HepG2 (cell line): ENCODE results near the gene LCLAT1. TPM values are rescaled to one million over a fixed set of nuclear protein-coding genes. Genes with fewer than 3 reads are reported as not detected.
A peak's percentile ranks its signal among the peaks of the same experiment; 100 is the strongest.

Experiments used
- ATAC-seq: fragments of 200-7000 bp; cut with Tn5 transposase; 3 replicates; pipeline ENCODE4 v1.9.1; 2020; ENCODE audit warnings: mild to moderate bottlenecking, moderate library complexity
- BruUV-seq: library from RNA; stranded (reverse); fragments of 400-500 nt; replicated peaks from 2 replicates; lab custom pipeline; 2021; lab: Mats Ljungman, UMichigan
- CTCF ChIA-PET: fragments of 300-600 bp; formaldehyde crosslinking; extraction: SDS; loops from one replicate; lab custom pipeline; 2021; ENCODE audit warnings: low total read pairs, inconsistent platforms, low intra/inter-chr PET ratio; lab: Yijun Ruan, JAX
- POLR2A ChIA-PET: fragments of 350-600 bp; sonication (Branson Sonifier 250); formaldehyde crosslinking; loops from one replicate; lab custom pipeline; 2020; ENCODE audit warnings: antibody characterized with exemption, inconsistent platforms; lab: Yijun Ruan, JAX
- DNase-seq: peaks from one replicate; pipeline ENCODE4 v3.0.0-alpha.2; 2015; ENCODE audit warnings: low spot score
- FAIRE-seq: peaks from 3 replicates; lab custom pipeline; 2011; peaks lifted over from hg19 to GRCh38; lab: Jason Lieb, UNC
- H2AFZ ChIP-seq: one replicate; pipeline ENCODE4 v1.6.1; 2011; ENCODE audit warnings: low read length, inconsistent platforms
- H3K27ac ChIP-seq: fragments of 300-600 bp; 3 replicates; pipeline ENCODE4 v1.8.0; 2011; ENCODE audit warnings: mixed run types, mild to moderate bottlenecking, mixed read lengths, low read length, inconsistent platforms; ENCODE audit not compliant: insufficient read depth; ENCODE audit errors: extremely low read length
- H3K27me3 ChIP-seq, 2 experiments: fragments of 200-600 bp in 1 of 2; 2 replicates in 1 of 2; 3 replicates in 1 of 2; pipeline versions ENCODE4 v1.6.0 to v1.8.0; 2011; ENCODE audit warnings: low read length in 2 of 2, mild to moderate bottlenecking in 2 of 2, moderate library complexity in 2 of 2, inconsistent platforms in 1 of 2; ENCODE audit not compliant: insufficient read depth in 2 of 2, control insufficient read depth in 1 of 2
- H3K36me3 ChIP-seq, 2 experiments: fragments of 200-600 bp in 1 of 2; replicated peaks in 1 of 2; 2 replicates in 1 of 2; 3 replicates in 1 of 2; pipeline versions ENCODE4 v1.5.1 to v1.8.0; 2011; ENCODE audit warnings: low read length in 2 of 2, inconsistent platforms in 1 of 2; ENCODE audit not compliant: insufficient read depth in 2 of 2, control insufficient read depth in 1 of 2
- H3K4me1 ChIP-seq: 2 replicates; pipeline ENCODE4 v1.5.1; 2012; ENCODE audit warnings: low read length, inconsistent platforms; ENCODE audit not compliant: insufficient read depth
- H3K4me2 ChIP-seq: 2 replicates; pipeline ENCODE4 v1.6.0; 2011; ENCODE audit warnings: low read depth, low read length, inconsistent platforms
- H3K4me3 ChIP-seq, 3 experiments: fragments of 200-600 bp in 1 of 3; sonication (generic), shearing (Covaris generic) in 1 of 3; replicated peaks in 1 of 3; 2 replicates each; pipeline ENCODE4 v1.5.1; 2011 to 2016; ENCODE audit warnings: low read length in 3 of 3, inconsistent platforms in 2 of 3, low read depth in 2 of 3, mild to moderate bottlenecking in 2 of 3, control low read depth in 1 of 3, mixed read lengths in 1 of 3; ENCODE audit not compliant: insufficient read depth in 1 of 3
- H3K79me2 ChIP-seq: one replicate; pipeline ENCODE4 v1.6.1; 2011; ENCODE audit warnings: low read length, inconsistent platforms; ENCODE audit not compliant: insufficient read depth
- H3K9ac ChIP-seq: 2 replicates; pipeline ENCODE4 v1.6.0; 2011; ENCODE audit warnings: mild to moderate bottlenecking, low read depth, low read length, inconsistent platforms; ENCODE audit not compliant: insufficient read depth
- H3K9me3 ChIP-seq: 2 replicates; pipeline ENCODE4 v1.5.1; 2012; ENCODE audit warnings: mild to moderate bottlenecking, low read length
- H4K20me1 ChIP-seq: 2 replicates; pipeline ENCODE4 v1.6.0; 2011; ENCODE audit warnings: inconsistent platforms, mild to moderate bottlenecking, low read length, moderate library complexity; ENCODE audit not compliant: insufficient read depth
- ELF4 ChIP-seq: sonication (generic); formaldehyde crosslinking; IDR thresholded peaks from 2 replicates; pipeline ENCODE4 v1.5.0; 2020; ENCODE audit warnings: missing genetic modification reagents, mild to moderate bottlenecking, moderate library complexity, borderline replicate concordance
- ESRRA ChIP-seq: sonication (generic); formaldehyde crosslinking; IDR thresholded peaks from 2 replicates; pipeline ENCODE4 v1.5.1; 2020; ENCODE audit warnings: mild to moderate bottlenecking, low read depth, missing genetic modification reagents
- MED13 ChIP-seq: sonication (generic); formaldehyde crosslinking; IDR thresholded peaks from 2 replicates; pipeline ENCODE4 v1.5.0; 2020; ENCODE audit warnings: missing genetic modification reagents
- NFAT5 ChIP-seq: sonication (generic); formaldehyde crosslinking; IDR thresholded peaks from 2 replicates; pipeline ENCODE4 v1.4.0; 2020; ENCODE audit warnings: missing genetic modification reagents
- RORA ChIP-seq: sonication (generic); formaldehyde crosslinking; IDR thresholded peaks from 2 replicates; pipeline ENCODE4 v1.5.0; 2020; ENCODE audit warnings: mild to moderate bottlenecking, missing genetic modification reagents, moderate library complexity
- ZNF720 ChIP-seq: sonication (generic); formaldehyde crosslinking; IDR thresholded peaks from 2 replicates; pipeline ENCODE4 v1.4.0; 2020; ENCODE audit warnings: missing genetic modification reagents
- WGBS: methylation state at CpG from one replicate; pipeline ENCODE4 v1.1.6; 2017; ENCODE audit warnings: low lambda C conversion rate; 5-methylcytosine and 5-hydroxymethylcytosine counted together
- in situ Hi-C: cut with HindIII; loops from 2 replicates; pipeline ENCODE4 v1.10.0; 2017; ENCODE audit warnings: low pct_unique_long_range_greater_than_20kb; ENCODE audit not compliant: extremely low pct_ligation_motif_present
- intact Hi-C: fragments of 100-400 bp; cut with micrococcal nuclease; formaldehyde crosslinking; loops from one replicate; pipeline ENCODE4 v1.10.0; 2022; ENCODE audit not compliant: unreplicated experiment
- polyA plus RNA-seq, 8 experiments: library from polyadenylated mRNA; depleted of rRNA in 3 of 8; stranded (reverse) in 7 of 8; unstranded in 1 of 8; fragments of >200 nt; fragmentation: Illumina TruSeq in 4 of 8; extraction: Trizol in 4 of 8; gene quantifications; 2 replicates each; pipeline versions ENCODE4 v1.2.1 to v1.2.3, GENCODE V29; 2011 to 2016; ENCODE audit warnings: low read depth in 4 of 8, missing spikeins in 1 of 8, mixed read lengths in 1 of 8; ENCODE audit not compliant: insufficient read depth in 1 of 8
- total RNA-seq, 5 experiments: library from RNA; depleted of rRNA; stranded (reverse); fragments of >200 nt; fragmentation: Illumina TruSeq; extraction: Trizol; gene quantifications; 2 replicates each; pipeline ENCODE4 v1.2.3, GENCODE V29; 2016; ENCODE audit warnings: low read depth in 1 of 5
- TF ChIP-seq, protein P1 (sequence below): sonication (generic); formaldehyde crosslinking; IDR thresholded peaks from 2 replicates; pipeline ENCODE4 v1.4.0; 2020; ENCODE audit warnings: missing genetic modification reagents
- TF ChIP-seq, protein P2 (sequence below): sonication (generic); formaldehyde crosslinking; IDR thresholded peaks from 2 replicates; pipeline ENCODE4 v1.4.0; 2020; ENCODE audit warnings: low read depth, mild to moderate bottlenecking, missing genetic modification reagents
- TF ChIP-seq, protein P3 (sequence below): sonication (generic); formaldehyde crosslinking; IDR thresholded peaks from 2 replicates; pipeline ENCODE4 v1.4.0; 2020; ENCODE audit warnings: missing genetic modification reagents, borderline replicate concordance

The LCLAT1 gene
- total and polyA plus RNA-seq, 2 of the 13 experiments (the other 11 are each of a cell fraction or from before 2014, with no cell fraction given) = 18.0 to 28.0 TPM

DNA sequence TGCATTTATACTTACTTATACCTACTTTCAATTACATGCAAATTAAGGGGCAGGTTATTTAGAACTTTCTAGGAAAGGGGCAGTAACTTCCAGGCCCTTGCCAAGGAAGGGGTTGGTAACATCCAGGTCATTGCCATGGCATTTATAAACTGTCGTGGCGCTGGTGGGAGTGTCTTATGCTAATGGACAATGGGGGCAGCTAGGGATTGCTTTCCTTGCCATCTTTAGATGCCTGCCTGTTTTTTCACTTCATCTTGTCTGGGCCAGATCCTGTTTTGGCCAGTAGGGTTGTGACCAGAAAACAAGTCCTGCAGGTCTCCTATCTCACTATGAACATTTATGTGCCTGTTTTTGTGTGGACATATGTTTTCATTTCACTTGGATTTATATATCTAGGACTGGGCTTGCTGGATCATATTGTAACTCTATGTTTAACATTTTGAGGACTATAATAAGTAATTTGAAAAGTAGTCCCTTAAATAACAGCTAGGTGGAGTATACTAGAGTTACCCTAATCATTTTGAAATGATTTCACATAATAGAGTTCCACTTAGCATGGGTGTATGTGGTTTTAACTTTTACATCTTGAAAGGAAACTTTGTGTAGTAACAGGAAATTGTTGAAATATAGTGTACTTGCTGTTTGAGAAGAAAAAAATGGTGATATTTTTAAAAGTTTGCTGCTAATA is 56.1 kb downstream of the LCLAT1 start:
- no peak overlapping the region for H3K4me2 ChIP-seq
- no peak overlapping the region for H3K4me3 ChIP-seq
- peaks cover 15% of the 10 kb centered on the region for H3K79me2 ChIP-seq
- H3K36me3 ChIP-seq = peaks cover 0 to 5% of the 10 kb centered on the region in 2 experiments; a peak in 2 of 5 replicates
- in situ Hi-C loops (no loop called here), intact Hi-C loops (no loop called here)
- no TSS peak for BruUV-seq
- H3K9me3 ChIP-seq = peaks cover 24% of the 10 kb centered on the region
- WGBS = 96% methylated on average over 2 of the region's 2 CpGs
- ChIA-PET CTCF (no interaction called here), POLR2A (no interaction called here)
- DNase-seq (no peak), ATAC-seq (peak; percentile 46; the same call in 1 of the 3 replicates), FAIRE-seq (no peak)
- H4K20me1 ChIP-seq = no peaks in the 10 kb centered on the region
- H3K4me1 ChIP-seq = peaks cover 24% of the 10 kb centered on the region
- H3K9ac ChIP-seq = no peak overlapping the region
- no peak overlapping the region for H2AFZ ChIP-seq
- H3K27ac ChIP-seq = no peak overlapping the region
- no peaks in the 10 kb centered on the region for H3K27me3 ChIP-seq
- TF ChIP-seq RORA (CRISPR knock-in tag) (no peak), MED13 (CRISPR knock-in tag) (no peak), NFAT5 (CRISPR knock-in tag) (no peak), ESRRA (CRISPR knock-in tag) (no peak), ZNF720 (CRISPR knock-in tag) (no peak), ELF4 (no peak)
- TF ChIP-seq, protein P1, sequence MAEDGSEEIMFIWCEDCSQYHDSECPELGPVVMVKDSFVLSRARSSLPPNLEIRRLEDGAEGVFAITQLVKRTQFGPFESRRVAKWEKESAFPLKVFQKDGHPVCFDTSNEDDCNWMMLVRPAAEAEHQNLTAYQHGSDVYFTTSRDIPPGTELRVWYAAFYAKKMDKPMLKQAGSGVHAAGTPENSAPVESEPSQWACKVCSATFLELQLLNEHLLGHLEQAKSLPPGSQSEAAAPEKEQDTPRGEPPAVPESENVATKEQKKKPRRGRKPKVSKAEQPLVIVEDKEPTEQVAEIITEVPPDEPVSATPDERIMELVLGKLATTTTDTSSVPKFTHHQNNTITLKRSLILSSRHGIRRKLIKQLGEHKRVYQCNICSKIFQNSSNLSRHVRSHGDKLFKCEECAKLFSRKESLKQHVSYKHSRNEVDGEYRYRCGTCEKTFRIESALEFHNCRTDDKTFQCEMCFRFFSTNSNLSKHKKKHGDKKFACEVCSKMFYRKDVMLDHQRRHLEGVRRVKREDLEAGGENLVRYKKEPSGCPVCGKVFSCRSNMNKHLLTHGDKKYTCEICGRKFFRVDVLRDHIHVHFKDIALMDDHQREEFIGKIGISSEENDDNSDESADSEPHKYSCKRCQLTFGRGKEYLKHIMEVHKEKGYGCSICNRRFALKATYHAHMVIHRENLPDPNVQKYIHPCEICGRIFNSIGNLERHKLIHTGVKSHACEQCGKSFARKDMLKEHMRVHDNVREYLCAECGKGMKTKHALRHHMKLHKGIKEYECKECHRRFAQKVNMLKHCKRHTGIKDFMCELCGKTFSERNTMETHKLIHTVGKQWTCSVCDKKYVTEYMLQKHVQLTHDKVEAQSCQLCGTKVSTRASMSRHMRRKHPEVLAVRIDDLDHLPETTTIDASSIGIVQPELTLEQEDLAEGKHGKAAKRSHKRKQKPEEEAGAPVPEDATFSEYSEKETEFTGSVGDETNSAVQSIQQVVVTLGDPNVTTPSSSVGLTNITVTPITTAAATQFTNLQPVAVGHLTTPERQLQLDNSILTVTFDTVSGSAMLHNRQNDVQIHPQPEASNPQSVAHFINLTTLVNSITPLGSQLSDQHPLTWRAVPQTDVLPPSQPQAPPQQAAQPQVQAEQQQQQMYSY (CRISPR knock-in tag) = no peak
- TF ChIP-seq, protein P2, sequence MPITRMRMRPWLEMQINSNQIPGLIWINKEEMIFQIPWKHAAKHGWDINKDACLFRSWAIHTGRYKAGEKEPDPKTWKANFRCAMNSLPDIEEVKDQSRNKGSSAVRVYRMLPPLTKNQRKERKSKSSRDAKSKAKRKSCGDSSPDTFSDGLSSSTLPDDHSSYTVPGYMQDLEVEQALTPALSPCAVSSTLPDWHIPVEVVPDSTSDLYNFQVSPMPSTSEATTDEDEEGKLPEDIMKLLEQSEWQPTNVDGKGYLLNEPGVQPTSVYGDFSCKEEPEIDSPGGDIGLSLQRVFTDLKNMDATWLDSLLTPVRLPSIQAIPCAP (CRISPR knock-in tag) = no peak
- TF ChIP-seq, protein P3, sequence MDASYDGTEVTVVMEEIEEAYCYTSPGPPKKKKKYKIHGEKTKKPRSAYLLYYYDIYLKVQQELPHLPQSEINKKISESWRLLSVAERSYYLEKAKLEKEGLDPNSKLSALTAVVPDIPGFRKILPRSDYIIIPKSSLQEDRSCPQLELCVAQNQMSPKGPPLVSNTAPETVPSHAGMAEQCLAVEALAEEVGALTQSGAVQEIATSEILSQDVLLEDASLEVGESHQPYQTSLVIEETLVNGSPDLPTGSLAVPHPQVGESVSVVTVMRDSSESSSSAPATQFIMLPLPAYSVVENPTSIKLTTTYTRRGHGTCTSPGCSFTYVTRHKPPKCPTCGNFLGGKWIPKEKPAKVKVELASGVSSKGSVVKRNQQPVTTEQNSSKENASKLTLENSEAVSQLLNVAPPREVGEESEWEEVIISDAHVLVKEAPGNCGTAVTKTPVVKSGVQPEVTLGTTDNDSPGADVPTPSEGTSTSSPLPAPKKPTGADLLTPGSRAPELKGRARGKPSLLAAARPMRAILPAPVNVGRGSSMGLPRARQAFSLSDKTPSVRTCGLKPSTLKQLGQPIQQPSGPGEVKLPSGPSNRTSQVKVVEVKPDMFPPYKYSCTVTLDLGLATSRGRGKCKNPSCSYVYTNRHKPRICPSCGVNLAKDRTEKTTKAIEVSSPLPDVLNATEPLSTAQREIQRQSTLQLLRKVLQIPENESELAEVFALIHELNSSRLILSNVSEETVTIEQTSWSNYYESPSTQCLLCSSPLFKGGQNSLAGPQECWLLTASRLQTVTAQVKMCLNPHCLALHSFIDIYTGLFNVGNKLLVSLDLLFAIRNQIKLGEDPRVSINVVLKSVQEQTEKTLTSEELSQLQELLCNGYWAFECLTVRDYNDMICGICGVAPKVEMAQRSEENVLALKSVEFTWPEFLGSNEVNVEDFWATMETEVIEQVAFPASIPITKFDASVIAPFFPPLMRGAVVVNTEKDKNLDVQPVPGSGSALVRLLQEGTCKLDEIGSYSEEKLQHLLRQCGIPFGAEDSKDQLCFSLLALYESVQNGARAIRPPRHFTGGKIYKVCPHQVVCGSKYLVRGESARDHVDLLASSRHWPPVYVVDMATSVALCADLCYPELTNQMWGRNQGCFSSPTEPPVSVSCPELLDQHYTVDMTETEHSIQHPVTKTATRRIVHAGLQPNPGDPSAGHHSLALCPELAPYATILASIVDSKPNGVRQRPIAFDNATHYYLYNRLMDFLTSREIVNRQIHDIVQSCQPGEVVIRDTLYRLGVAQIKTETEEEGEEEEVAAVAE = no peak
